ENCODE results near the gene GPR183.

DNA sequence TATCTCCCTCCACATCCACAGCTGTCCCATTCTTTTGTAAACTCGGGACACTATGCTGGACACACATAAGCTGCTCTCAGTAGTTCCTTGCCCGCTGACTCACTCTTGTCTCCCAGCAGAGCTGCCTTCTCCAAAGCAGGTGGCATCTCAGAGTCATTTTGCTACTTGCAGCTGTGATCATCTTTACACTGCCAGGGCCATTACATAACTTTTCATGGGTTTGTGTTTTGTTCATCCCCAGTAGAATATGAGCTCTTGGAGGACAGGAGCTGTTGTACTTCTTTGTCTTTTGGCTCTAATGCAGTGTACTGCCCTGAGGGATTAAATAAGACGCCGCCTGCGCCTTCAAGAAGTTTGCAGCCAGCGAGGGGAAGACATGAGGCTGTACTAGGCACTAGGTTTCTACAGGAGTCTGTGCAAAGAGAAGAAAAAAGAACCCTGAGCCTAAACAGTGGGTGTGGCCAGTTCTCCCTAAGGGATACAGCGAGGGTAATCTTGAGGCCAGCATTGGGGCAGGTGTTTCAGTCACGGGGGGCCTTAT is 40.8 kb upstream of the GPR183 start:
- no peak for TF ChIP-seq POLR2AphosphoS5 (IDR thresholded peaks at IDR 0.05; ENCODE audit: borderline replicate concordance, low read depth, low read length)
- TF ChIP-seq EZH2 (IDR thresholded peaks at IDR 0.05), result no peak

Data from SK-N-MC (cell line).